Superior temporal gyrus (tissue), 1 donor: ENCODE results near the gene AFAP1.

Experiments
- DNase-seq: peaks from one replicate; pipeline ENCODE4 v3.0.0-alpha.2; 2016; ENCODE audit errors: extremely low spot score

Gene AFAP1

GRCh38 chr4:7820031-7820818, 119.4 kb downstream of the AFAP1 start:
- DNase-seq: no peak

GRCh38 chr4:7819446-7819845, 120.2 kb downstream of the AFAP1 start:
- DNase-seq: no peak

GRCh38 chr4:7818399-7818911, 121.2 kb downstream of the AFAP1 start:
- no peak for DNase-seq

- DNase-seq: no peak
Observed at GRCh38 chr4:7817877-7818398, 121.7 kb downstream of the AFAP1 start.

GRCh38 chr4:7816771-7817170, 122.9 kb downstream of the AFAP1 start:
- DNase-seq: no peak

- DNase-seq: no peak
Observed at GRCh38 chr4:7815981-7816380, 123.7 kb downstream of the AFAP1 start.

- no peak for DNase-seq
Observed at GRCh38 chr4:7815562-7815961, 124.1 kb downstream of the AFAP1 start.

- DNase-seq: no peak
Observed at GRCh38 chr4:7814451-7814850, 125.2 kb downstream of the AFAP1 start.

- no peak for DNase-seq
Observed at GRCh38 chr4:7813674-7814073, 126.0 kb downstream of the AFAP1 start.

GRCh38 chr4:7812921-7813320, 126.7 kb downstream of the AFAP1 start:
- no peak for DNase-seq

GRCh38 chr4:7812231-7812857, 127.3 kb downstream of the AFAP1 start:
- no peak for DNase-seq

GRCh38 chr4:7811536-7812191, 128.0 kb downstream of the AFAP1 start:
- no peak for DNase-seq

GRCh38 chr4:7810783-7811535, 128.7 kb downstream of the AFAP1 start:
- no peak for DNase-seq

- no peak for DNase-seq
Observed at GRCh38 chr4:7808752-7809151, 130.9 kb downstream of the AFAP1 start.

GRCh38 chr4:7808181-7808580, 131.5 kb downstream of the AFAP1 start:
- no peak for DNase-seq

GRCh38 chr4:7807351-7807921, 132.2 kb downstream of the AFAP1 start:
- no peak for DNase-seq

GRCh38 chr4:7806338-7807090, 133.1 kb downstream of the AFAP1 start:
- DNase-seq: peak; percentile 70

- DNase-seq: no peak
Observed at GRCh38 chr4:7805533-7806337, 133.9 kb downstream of the AFAP1 start.

- DNase-seq: no peak
Observed at GRCh38 chr4:7804756-7805385, 134.8 kb downstream of the AFAP1 start.
